Psoas muscle (tissue), 8 donors: Measurements from ENCODE around the gene FOXJ3. TPM values are rescaled to one million over a fixed set of nuclear protein-coding genes. Genes with fewer than 3 reads are reported as not detected.

Experiments used
- ATAC-seq, 4 donors: fragments of 200-7000 bp; cut with Tn5 transposase; one replicate each; pipeline ENCODE4 v1.9.1; 2020; ENCODE audit warnings: moderate library complexity in 3 of 4, mild to moderate bottlenecking in 2 of 4
- DNase-seq, 2 donors: peaks; one replicate each; pipeline ENCODE4 v3.0.0-alpha.2; 2020
- H3K27ac ChIP-seq: fragments of 200-600 bp; one replicate; pipeline ENCODE4 v1.8.0; 2022
- H3K27me3 ChIP-seq, 3 donors: fragments of 200-600 bp in 1 of 3; one replicate each; pipeline versions ENCODE4 v1.6.1 to v1.8.0; 2013 to 2022; ENCODE audit warnings: low read length in 2 of 3, mild to moderate bottlenecking in 2 of 3, moderate library complexity in 1 of 3; ENCODE audit not compliant: insufficient read depth in 3 of 3
- H3K36me3 ChIP-seq, 2 donors: fragments of 200-600 bp in 1 of 2; one replicate each; pipeline versions ENCODE4 v1.6.1 to v1.8.0; 2013 to 2022; ENCODE audit warnings: low read depth in 1 of 2, mild to moderate bottlenecking in 1 of 2, moderate library complexity in 1 of 2; ENCODE audit not compliant: insufficient read depth in 1 of 2
- H3K4me1 ChIP-seq: fragments of 200-600 bp; one replicate; pipeline ENCODE4 v1.8.0; 2022
- H3K4me3 ChIP-seq: fragments of 200-600 bp; one replicate; pipeline ENCODE4 v1.8.0; 2022; ENCODE audit warnings: mild to moderate bottlenecking
- H3K9me3 ChIP-seq: fragments of 200-600 bp; one replicate; pipeline ENCODE4 v1.8.0; 2022
- CTCF ChIP-seq: fragments of 200-600 bp; IDR thresholded peaks from one replicate; pipeline ENCODE4 v1.8.0; 2022; ENCODE audit warnings: antibody characterized with exemption
- WGBS, 3 donors: extraction: QIAGEN DNeasy Blood & Tissue Kit; methylation state at CpG; one replicate each; pipeline versions ENCODE4 v1.1.6 to v1.1.7; 2013; 5-methylcytosine and 5-hydroxymethylcytosine counted together
- intact Hi-C, 2 donors: fragments of 100-400 bp; cut with DNase I; formaldehyde crosslinking; loops; one replicate each; pipeline versions ENCODE4 v1.11.0 to v1.14.2; 2022
- polyA plus RNA-seq, 3 donors: library from polyadenylated mRNA; stranded (reverse); fragments of 200-250 nt; gene quantifications; one replicate each; pipeline ENCODE4 v1.2.3, GENCODE V29; 2013
- total RNA-seq, 4 donors: library from RNA; stranded (reverse); fragmentation: NEBNext Ultra II Directional in 2 of 4; extraction: Animal tissue kit (Norgen Biotek cat#: 25700) in 2 of 4; gene quantifications; one replicate each; pipeline versions ENCODE4 v1.2.1 to v1.2.4, GENCODE V29; 2021 to 2023
- donor health status: healthy with polysubstance abuse.
- donor health status: DM: no; HTN: no; CAD: no; lungs with moderate emphysema.
- donor health status: Bipolar disorder and iron deficiency.
- donor health status: healthy.
- donor health status: DM: yes; HTN: yes; CAD: no.
- donor health status: DM: no; HTN: no; CAD: no.
- donor health status: DM: no; HTN: no; CAD: no.
- donor health status: DM: yes; HTN: yes; CAD: no.

FOXJ3 gene
- total and polyA plus RNA-seq, 7 donors = 15.1 to 53.1 (median 47.9) TPM

- ATAC-seq = no peak
- DNase-seq = no peak
- WGBS, 3 donors = 0 to 5% (median 2%) methylated on average over 1 of the region's 1 CpG
- H3K9me3 ChIP-seq = no peaks in the 10 kb centered on the region
- intact Hi-C loops = no loop called here
- H3K4me3 ChIP-seq = no peak overlapping the region
- H3K27me3 ChIP-seq = peaks cover 0 to 3% (median 0%) of the 10 kb centered on the region in 3 donors
- no peak for TF ChIP-seq CTCF
- no peaks in the 10 kb centered on the region for H3K4me1 ChIP-seq
- H3K27ac ChIP-seq = no peak overlapping the region
- H3K36me3 ChIP-seq = no peaks in the 10 kb centered on the region
These were observed 15.1 kb upstream of the FOXJ3 start for GRCh38 chr1:42350086-42350485.

GRCh38 chr1:42348498-42348897 is 13.5 kb upstream of the FOXJ3 start:
- no peak for DNase-seq
- H3K4me3 ChIP-seq = no peak overlapping the region
- H3K27ac ChIP-seq = no peak overlapping the region
- peaks cover 0 to 5% (median 0%) of the 10 kb centered on the region in 3 donors for H3K27me3 ChIP-seq
- no peaks in the 10 kb centered on the region for H3K9me3 ChIP-seq
- ATAC-seq = no peak
- TF ChIP-seq CTCF = no peak
- H3K36me3 ChIP-seq = no peaks in the 10 kb centered on the region
- intact Hi-C loops = loop anchor here in 1 of 2 donors (10.0 kb wide), 2 partner anchors 306 to 406 kb away; partner anchors contain the start of gene PPIH
- H3K4me1 ChIP-seq = no peaks in the 10 kb centered on the region

GRCh38 chr1:42343049-42343448 is 8.0 kb upstream of the FOXJ3 start:
- Histone ChIP-seq H3K4me1 (no peaks in the 10 kb centered on the region), H3K27me3 (peaks cover 0 to 5% (median 0%) of the 10 kb centered on the region in 3 donors), H3K36me3 (no peaks in the 10 kb centered on the region), H3K9me3 (no peaks in the 10 kb centered on the region), H3K27ac (no peak overlapping the region), H3K4me3 (no peak overlapping the region)
- intact Hi-C loops = loop anchor here in 1 of 2 donors (10.0 kb wide), 2 partner anchors 312 to 412 kb away; partner anchors contain the start of gene PPIH
- WGBS, 3 donors = 54 to 69% (median 59%) methylated on average over 5 of the region's 5 CpGs
- TF ChIP-seq CTCF = no peak
- DNase-seq (no peak), ATAC-seq (no peak)

GRCh38 chr1:42340901-42341300 is 5.9 kb upstream of the FOXJ3 start:
- Histone ChIP-seq H3K4me1 (peaks cover 4% of the 10 kb centered on the region), H3K36me3 (no peaks in the 10 kb centered on the region), H3K27ac (no peak overlapping the region), H3K4me3 (no peak overlapping the region), H3K27me3 (peaks cover 0 to 5% (median 0%) of the 10 kb centered on the region in 3 donors), H3K9me3 (no peaks in the 10 kb centered on the region)
- intact Hi-C loops = loop anchor here in 1 of 2 donors (10.0 kb wide), 2 partner anchors 314 to 414 kb away; partner anchors contain the start of gene PPIH
- DNase-seq = no peak
- no peak for TF ChIP-seq CTCF
- ATAC-seq = no peak
- 90 to 94% (median 93%) methylated on average over 1 of the region's 1 CpG for WGBS, 3 donors

- peaks cover 0 to 1% (median 0%) of the 10 kb centered on the region in 3 donors for H3K27me3 ChIP-seq
- H3K9me3 ChIP-seq = no peaks in the 10 kb centered on the region
- intact Hi-C loops = loop anchor here in 1 of 2 donors (10.0 kb wide), 2 partner anchors 315 to 415 kb away; partner anchors contain the start of gene PPIH
- no peak for ATAC-seq
- no peak overlapping the region for H3K4me3 ChIP-seq
- TF ChIP-seq CTCF = no peak
- DNase-seq = no peak
- no peaks in the 10 kb centered on the region for H3K36me3 ChIP-seq
- H3K4me1 ChIP-seq = peaks cover 5% of the 10 kb centered on the region
- no peak overlapping the region for H3K27ac ChIP-seq
- 61 to 70% (median 67%) methylated on average over 2 of the region's 2 CpGs for WGBS, 3 donors
These were observed 5.1 kb upstream of the FOXJ3 start for GRCh38 chr1:42340093-42340492.
